PC-9 (cell line): ENCODE measurements around the gene CLEC16A. TPM values are rescaled to one million over a fixed set of nuclear protein-coding genes. Genes with fewer than 3 reads are reported as not detected.

ENCODE experiments used
- BruUV-seq: library from RNA; stranded (reverse); fragments of 400-500 nt; replicated peaks from 2 replicates; lab custom pipeline; 2021; lab: Mats Ljungman, UMichigan
- CTCF ChIA-PET: fragments of 300-600 bp; sonication (Branson Sonifier 250); formaldehyde crosslinking; loops from one replicate; lab custom pipeline; 2022; ENCODE audit warnings: antibody characterized with exemption; lab: Charles Lee
- POLR2A ChIA-PET: fragments of 300-600 bp; sonication (Branson Sonifier 250); formaldehyde crosslinking; loops from one replicate; lab custom pipeline; 2022; ENCODE audit warnings: antibody characterized with exemption; ENCODE audit not compliant: unreplicated experiment; lab: Charles Lee
- DNase-seq, 2 experiments: peaks; one replicate each; pipeline versions ENCODE4 v3.0.0 to v3.0.0-alpha.2; 2015 to 2022; ENCODE audit warnings: mixed read lengths in 1 of 2
- H2AFZ ChIP-seq: fragments of 200-600 bp; sonication (generic); 2 replicates; pipeline ENCODE4 v1.8.1; 2017; ENCODE audit warnings: antibody characterized with exemption
- H3F3A ChIP-seq: fragments of 200-600 bp; sonication (generic); 2 replicates; pipeline ENCODE4 v1.8.1; 2017; ENCODE audit warnings: antibody characterized with exemption, mild to moderate bottlenecking, low read depth; ENCODE audit not compliant: insufficient read depth
- H3K27ac ChIP-seq: fragments of 200-600 bp; sonication (generic); 2 replicates; pipeline ENCODE4 v1.6.1; 2016; ENCODE audit warnings: mixed run types
- H3K27me3 ChIP-seq: fragments of 200-600 bp; sonication (generic); 2 replicates; pipeline ENCODE4 v1.6.1; 2016; ENCODE audit warnings: low read depth, mixed run types; ENCODE audit not compliant: insufficient read depth
- H3K36me3 ChIP-seq: fragments of 200-600 bp; sonication (generic); 2 replicates; pipeline ENCODE4 v1.6.1; 2016; ENCODE audit warnings: low read depth, mixed run types
- H3K4me1 ChIP-seq: fragments of 200-600 bp; sonication (generic); replicated peaks from 2 replicates; pipeline ENCODE4 v1.6.1; 2016; ENCODE audit warnings: mixed run types; ENCODE audit not compliant: insufficient read depth
- H3K4me2 ChIP-seq: fragments of 200-600 bp; sonication (generic); 2 replicates; pipeline ENCODE4 v1.6.1; 2017; ENCODE audit warnings: mixed run types
- H3K4me3 ChIP-seq: fragments of 200-600 bp; sonication (generic); 2 replicates; pipeline ENCODE4 v1.6.1; 2016; ENCODE audit warnings: mixed run types
- H3K79me2 ChIP-seq: fragments of 200-600 bp; sonication (generic); 2 replicates; pipeline ENCODE4 v1.6.1; 2017; ENCODE audit warnings: low read depth, mixed run types
- H3K9me2 ChIP-seq: fragments of 200-600 bp; sonication (generic); 2 replicates; pipeline ENCODE4 v1.8.1; 2017; ENCODE audit warnings: mild to moderate bottlenecking; ENCODE audit not compliant: insufficient read depth
- H3K9me3 ChIP-seq: fragments of 200-600 bp; sonication (generic); 2 replicates; pipeline ENCODE4 v1.8.1; 2016; ENCODE audit warnings: low read depth; ENCODE audit not compliant: insufficient read depth
- H4K20me1 ChIP-seq: fragments of 200-600 bp; sonication (generic); 2 replicates; pipeline ENCODE4 v1.8.1; 2017; ENCODE audit not compliant: insufficient read depth
- CTCF ChIP-seq: fragments of 200-600 bp; sonication (generic); conservative IDR thresholded peaks from 2 replicates; pipeline ENCODE4 v1.6.1; 2017; ENCODE audit warnings: mixed run types, antibody characterized with exemption, mild to moderate bottlenecking, moderate library complexity
- EZH2 ChIP-seq: fragments of 200-600 bp; sonication (generic); IDR thresholded peaks from 2 replicates; pipeline ENCODE4 v1.8.0; 2017; ENCODE audit warnings: antibody characterized with exemption, low read depth
- intact Hi-C: fragments of 100-400 bp; cut with micrococcal nuclease; formaldehyde crosslinking; loops from one replicate; pipeline ENCODE4 v1.10.0; 2022; ENCODE audit not compliant: unreplicated experiment
- total RNA-seq: library from RNA; stranded (reverse); gene quantifications from 2 replicates; pipeline ENCODE4 v1.2.3, GENCODE V29; 2021

The CLEC16A gene
- total RNA-seq, 1 experiment from 2014 or later = 34.9 TPM

- Histone ChIP-seq H3K36me3 (no peaks in the 10 kb centered on the region), H2AFZ (no peak overlapping the region), H3K79me2 (no peaks in the 10 kb centered on the region), H3K9me3 (no peaks in the 10 kb centered on the region), H3F3A (no peaks in the 10 kb centered on the region), H3K27me3 (peaks cover 18% of the 10 kb centered on the region), H3K4me3 (no peak overlapping the region), H4K20me1 (no peaks in the 10 kb centered on the region), H3K4me2 (no peak overlapping the region), H3K27ac (no peak overlapping the region), H3K4me1 (no peaks in the 10 kb centered on the region), H3K9me2 (no peaks in the 10 kb centered on the region)
- intact Hi-C loops = no loop called here
- DNase-seq = no peak
- POLR2A ChIA-PET = no interaction called here
- CTCF ChIA-PET = no interaction called here
- no peak for TF ChIP-seq CTCF
- TF ChIP-seq EZH2 = no peak
- BruUV-seq = no TSS peak
Observed at GRCh38 chr16:10896723-10897122, 47.6 kb upstream of the CLEC16A start.

GRCh38 chr16:10897134-10897533 is 47.2 kb upstream of the CLEC16A start:
- no peak for DNase-seq
- no peaks in the 10 kb centered on the region for H3K4me1 ChIP-seq
- no peaks in the 10 kb centered on the region for H3K79me2 ChIP-seq
- no peak overlapping the region for H3K27ac ChIP-seq
- H3K27me3 ChIP-seq = peaks cover 15% of the 10 kb centered on the region
- H3K36me3 ChIP-seq = no peaks in the 10 kb centered on the region
- CTCF ChIA-PET = no interaction called here
- no peak overlapping the region for H2AFZ ChIP-seq
- H3F3A ChIP-seq = no peaks in the 10 kb centered on the region
- no peak for TF ChIP-seq EZH2
- no peak for TF ChIP-seq CTCF
- H3K4me2 ChIP-seq = no peak overlapping the region
- POLR2A ChIA-PET = no interaction called here
- H3K4me3 ChIP-seq = no peak overlapping the region
- intact Hi-C loops = no loop called here
- no peaks in the 10 kb centered on the region for H3K9me2 ChIP-seq
- BruUV-seq = no TSS peak
- H3K9me3 ChIP-seq = no peaks in the 10 kb centered on the region
- no peaks in the 10 kb centered on the region for H4K20me1 ChIP-seq

- H3K4me3 ChIP-seq = no peak overlapping the region
- H3K4me2 ChIP-seq = no peak overlapping the region
- no peak for TF ChIP-seq CTCF
- intact Hi-C loops = no loop called here
- no peaks in the 10 kb centered on the region for H3K79me2 ChIP-seq
- BruUV-seq = no TSS peak
- H3K36me3 ChIP-seq = no peaks in the 10 kb centered on the region
- H4K20me1 ChIP-seq = no peaks in the 10 kb centered on the region
- ChIA-PET CTCF (no interaction called here), POLR2A (no interaction called here)
- no peak overlapping the region for H2AFZ ChIP-seq
- no peaks in the 10 kb centered on the region for H3K9me2 ChIP-seq
- no peak for DNase-seq
- H3K9me3 ChIP-seq = no peaks in the 10 kb centered on the region
- H3K4me1 ChIP-seq = no peaks in the 10 kb centered on the region
- peaks cover 12% of the 10 kb centered on the region; the same call in 1 of the 2 replicates for H3K27me3 ChIP-seq
- H3K27ac ChIP-seq = no peak overlapping the region
- H3F3A ChIP-seq = no peaks in the 10 kb centered on the region
Observed at GRCh38 chr16:10902999-10903398, 41.4 kb upstream of the CLEC16A start.
